Stomach (tissue), 4 donors: ENCODE results near the gene EXOC1.

ENCODE experiments used
- CTCF ChIP-seq, 7 experiments: fragments of 450-650 bp in 4 of 7; fragments of 200-600 bp in 3 of 7; sonication (generic) in 3 of 7; IDR thresholded peaks; one replicate each; pipeline ENCODE4 v1.5.1; 2016 to 2019; ENCODE audit warnings: antibody characterized with exemption in 7 of 7, control low read depth in 2 of 7, mild to moderate bottlenecking in 1 of 7
- EP300 ChIP-seq: sonication (generic); formaldehyde crosslinking; IDR thresholded peaks from one replicate; pipeline ENCODE4 v1.6.1; 2017; ENCODE audit warnings: antibody characterized with exemption
- POLR2A ChIP-seq, 4 donors: fragments of 450-650 bp; IDR thresholded peaks; one replicate each; pipeline ENCODE4 v1.6.1; 2016; ENCODE audit warnings: antibody characterized with exemption in 4 of 4, control low read depth in 2 of 4, mild to moderate bottlenecking in 1 of 4, moderate library complexity in 1 of 4

DNA sequence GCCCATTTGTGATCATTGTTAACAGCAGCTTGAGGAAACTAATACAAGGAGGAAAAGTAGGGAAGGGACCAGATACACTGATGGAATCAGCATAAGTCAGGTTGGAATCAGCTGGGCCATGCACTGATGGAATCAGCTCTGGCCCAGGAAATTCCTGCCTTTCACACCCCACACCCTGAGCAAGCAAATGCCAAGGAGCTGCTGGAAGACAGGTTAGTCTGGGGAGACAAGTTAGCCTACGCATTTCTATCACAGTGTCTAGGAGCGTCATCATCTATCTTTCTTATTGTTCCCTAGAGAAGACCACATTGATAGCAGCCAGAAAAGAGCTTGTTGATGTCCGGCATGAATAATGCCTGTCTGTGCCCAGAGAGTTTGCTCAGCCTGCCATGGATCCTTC, 79.1 kb downstream of the EXOC1 start:
- no peak for TF ChIP-seq POLR2A (IDR thresholded peaks at IDR 0.05)
- no peak for TF ChIP-seq CTCF (IDR thresholded peaks at IDR 0.05)
- TF ChIP-seq EP300, result no peak
